Measurements from ENCODE around the gene TLDC2.

- TF ChIP-seq CTCF (IDR thresholded peaks at IDR 0.05) = no peak
- no peak for TF ChIP-seq POLR2A (IDR thresholded peaks at IDR 0.05)
Observed at GRCh38 chr20:36860339-36860738, 15.6 kb upstream of the TLDC2 start.
